GM21447 (cell line): ENCODE data around the gene IFNL3.
"Not testable (repeated sequence)": the region's sequence is repeated elsewhere in the genome, so short reads cannot be mapped to it uniquely, and the experiment has no call there.

Source experiments
- ATAC-seq: cut with Tn5 transposase; IDR thresholded peaks from one replicate; pipeline ENCODE4 v1.9.1; 2021; ENCODE audit not compliant: unreplicated experiment

IFNL3 gene

DNA sequence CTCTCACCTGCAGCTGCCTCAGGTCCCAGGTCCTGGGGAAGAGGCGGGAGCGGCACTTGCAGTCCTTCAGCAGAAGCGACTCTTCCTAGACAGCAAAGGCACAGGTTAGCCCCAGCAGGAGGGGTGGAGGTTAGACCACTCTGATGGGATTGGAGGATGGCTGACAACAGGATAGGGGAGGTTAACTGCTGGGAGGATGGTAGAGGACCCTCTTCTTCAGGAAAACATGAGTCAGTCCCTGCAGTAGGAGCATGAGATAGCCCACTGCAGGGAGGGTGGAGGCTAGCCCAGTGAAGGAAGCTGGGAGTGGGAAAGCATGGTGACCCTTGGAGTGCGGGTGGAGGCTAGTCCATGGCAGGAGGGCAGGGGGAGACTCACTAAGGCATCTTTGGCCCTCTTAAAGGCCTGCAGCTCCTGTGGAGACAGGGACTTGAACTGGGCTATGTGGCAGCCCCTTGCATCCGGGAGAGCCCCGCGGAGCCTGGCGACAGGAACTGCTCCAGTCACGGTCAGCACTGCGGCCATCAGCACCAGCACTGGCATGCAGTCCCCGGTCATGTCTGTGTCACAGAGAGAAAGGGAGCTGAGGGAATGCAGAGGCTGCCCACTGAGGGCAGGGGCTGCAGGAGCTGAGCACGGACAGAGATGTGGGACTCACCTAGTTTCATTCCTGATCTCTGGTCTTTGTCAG, at the start of gene IFNL3:
IFNL3 (minus strand) TSS at position 597 of the 691 bp plus-strand sequence; CDS start at position 558, 39 bp downstream.
- not testable (repeated sequence) for ATAC-seq

DNA sequence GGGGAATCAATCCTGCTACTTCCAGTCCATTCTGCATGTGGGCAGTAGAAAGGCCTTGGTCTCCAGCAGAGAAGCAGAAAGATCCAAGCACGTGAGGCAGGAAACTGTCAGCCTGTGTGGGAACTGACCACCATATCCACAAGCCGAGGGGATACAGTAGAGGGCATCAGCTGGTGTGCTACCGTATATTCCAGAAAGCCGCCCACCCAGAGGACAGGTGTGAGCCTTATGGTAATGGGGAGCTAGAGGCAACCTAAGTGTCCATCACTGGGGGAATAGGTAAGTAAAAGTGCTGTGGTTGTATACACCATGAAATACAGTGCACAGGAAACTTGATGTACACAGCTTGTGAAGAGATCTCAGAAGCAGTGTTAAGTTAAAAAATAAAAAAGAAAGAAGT, 48.6 kb upstream of the IFNL3 start:
- no peak for ATAC-seq

DNA sequence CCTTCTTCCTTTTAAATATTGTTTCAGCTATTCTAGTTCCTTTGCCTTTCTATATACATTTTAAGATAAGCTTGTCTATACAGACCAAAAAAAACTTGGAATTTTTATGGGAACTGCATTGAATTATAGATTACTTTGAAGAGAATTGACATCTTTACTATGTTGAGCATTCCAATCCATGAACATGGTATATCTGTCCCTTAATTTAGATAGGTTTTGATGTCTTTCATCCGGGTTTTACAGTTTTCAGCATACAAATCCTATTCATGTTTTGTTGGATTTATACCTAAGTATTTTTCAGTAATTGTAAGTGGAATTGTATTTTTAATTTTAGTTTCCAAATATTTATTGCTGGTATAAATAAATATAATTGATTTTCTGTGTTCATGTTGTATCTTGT, 39.2 kb upstream of the IFNL3 start:
- no peak for ATAC-seq

DNA sequence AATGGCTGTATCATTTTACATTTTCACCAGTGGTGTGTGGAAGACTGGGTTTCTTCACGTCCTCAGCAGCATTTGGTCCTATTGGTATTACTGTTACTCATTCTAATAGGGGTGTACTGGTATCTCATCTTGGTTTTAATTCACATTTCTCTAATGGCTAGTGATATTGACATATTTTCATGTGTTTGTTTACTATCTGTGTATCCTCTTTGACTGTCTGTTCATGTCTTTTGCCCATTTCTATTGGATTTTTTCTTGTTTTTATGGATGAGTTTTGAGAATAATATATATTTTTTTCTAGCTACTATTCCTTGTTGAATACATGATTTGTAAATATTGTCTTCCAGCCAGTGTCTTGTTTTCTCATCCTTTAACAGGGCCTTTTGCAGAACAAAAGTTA, 37.2 kb upstream of the IFNL3 start:
- no peak for ATAC-seq

DNA sequence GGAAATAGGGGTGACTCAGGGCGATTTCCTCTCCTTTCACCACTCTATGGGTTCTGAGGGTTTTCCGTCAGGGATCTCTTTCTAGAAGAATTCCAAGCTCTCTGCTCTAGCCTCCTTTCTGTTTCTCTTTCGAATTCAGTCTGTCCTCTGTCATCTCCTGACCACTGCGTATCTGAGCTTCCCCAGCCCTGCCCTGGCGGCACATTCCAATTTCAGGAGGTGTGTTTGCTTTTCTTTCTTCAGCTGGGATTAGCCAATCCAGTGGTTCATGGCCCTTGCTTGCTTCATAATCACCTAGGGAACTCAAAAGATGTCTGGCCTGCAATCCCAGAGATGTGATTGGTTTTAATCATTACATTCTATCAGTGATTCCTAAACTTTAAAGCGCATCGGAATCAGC, 32.8 kb upstream of the IFNL3 start:
- ATAC-seq: no peak

DNA sequence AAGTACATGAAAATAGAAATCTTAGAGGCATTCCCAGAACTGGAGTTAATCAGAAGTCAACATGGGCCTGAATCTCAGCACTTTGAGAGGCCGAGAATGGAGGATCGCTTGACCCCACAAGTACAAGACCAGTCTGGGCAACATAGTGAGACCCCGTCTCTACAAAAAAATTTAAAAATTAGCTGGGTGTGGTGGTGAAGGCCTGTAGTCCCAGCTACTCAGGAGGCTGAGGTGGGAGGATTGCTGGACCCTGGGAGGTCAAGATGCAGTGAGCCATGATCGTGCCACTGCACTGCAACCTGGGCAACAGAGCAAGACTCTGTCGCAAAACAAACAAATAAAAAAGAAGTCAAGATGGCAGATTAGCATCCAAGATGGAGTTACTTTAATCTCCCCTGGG, 31.9 kb upstream of the IFNL3 start:
- no peak for ATAC-seq

DNA sequence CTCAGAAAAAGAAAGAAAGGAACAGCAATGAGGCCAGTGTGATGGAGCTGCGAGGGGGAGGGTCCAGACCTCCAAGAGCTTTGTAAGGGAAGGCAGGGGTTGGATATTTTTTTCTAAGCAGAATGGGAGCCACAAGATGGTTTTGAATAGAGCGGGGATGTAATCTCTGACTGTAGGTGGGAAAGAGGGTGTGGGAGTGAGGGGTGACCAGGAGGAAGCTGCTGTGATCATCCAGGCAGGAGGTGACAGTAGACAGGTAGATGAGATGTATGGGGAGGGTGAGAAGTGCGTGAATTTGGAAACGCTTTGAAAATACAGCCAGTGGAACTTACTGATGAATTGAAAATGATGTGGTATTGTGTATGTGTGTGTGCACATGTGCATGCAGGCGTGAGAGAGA, 30.8 kb upstream of the IFNL3 start:
- ATAC-seq: no peak

DNA sequence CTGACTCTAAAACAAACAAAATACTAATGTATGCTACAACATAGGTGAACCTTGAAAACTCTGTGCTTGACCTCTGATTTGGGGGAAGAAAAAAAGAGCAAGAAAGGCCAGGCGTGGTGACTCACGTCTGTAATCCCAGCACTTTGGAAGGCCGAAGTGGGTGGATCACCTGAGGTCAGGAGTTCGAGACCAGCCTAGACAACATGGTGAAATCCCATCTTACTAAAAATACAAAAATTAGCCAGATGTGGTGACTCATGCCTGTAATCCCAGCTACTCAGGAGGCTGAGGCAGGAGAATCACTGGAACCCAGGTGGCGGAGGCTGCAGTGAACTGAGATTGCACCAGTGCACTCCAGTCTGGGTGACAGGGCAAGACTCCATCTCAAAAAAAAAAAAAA, 29.1 kb upstream of the IFNL3 start:
- ATAC-seq: not testable (repeated sequence)

DNA sequence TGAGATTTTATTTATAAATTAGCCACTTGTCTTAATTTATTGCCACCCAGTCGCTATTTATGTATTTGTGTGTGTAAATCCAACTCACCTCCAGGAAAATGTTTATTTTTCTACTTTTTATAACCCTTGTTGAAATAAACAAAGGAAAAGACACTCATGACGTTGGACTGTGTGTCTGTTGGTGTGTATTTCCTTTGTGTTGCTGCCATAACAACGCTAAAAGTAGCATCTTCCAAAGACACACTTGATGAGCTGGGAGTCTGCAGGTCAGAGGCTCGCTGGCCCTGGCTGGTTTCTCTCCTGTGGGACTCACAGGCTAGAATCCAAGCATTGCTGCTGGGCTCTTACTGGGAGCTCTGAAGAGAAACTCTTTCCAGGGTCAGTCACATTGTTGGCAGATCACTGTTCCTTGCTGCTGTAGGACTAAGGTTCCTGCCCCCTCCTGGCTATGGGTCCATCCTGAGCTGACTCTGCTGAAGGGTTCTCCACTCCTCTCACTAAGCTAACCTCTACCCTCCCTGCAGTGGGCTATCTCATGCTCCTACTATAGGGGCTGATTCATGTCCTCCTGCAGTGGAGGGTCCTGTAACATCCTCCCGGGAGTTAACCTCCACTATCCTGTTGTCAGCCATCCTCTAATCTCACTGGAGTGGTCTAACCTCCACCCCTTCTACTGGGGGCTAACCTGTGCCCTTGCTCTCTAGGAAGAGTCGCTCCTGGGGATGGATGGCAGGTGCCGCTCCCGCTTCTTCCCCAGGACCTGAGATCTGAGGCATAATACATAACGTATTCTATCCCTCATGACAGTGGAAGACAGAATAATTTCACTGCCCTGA, 25.4 kb upstream of the IFNL3 start:
- ATAC-seq: no peak

DNA sequence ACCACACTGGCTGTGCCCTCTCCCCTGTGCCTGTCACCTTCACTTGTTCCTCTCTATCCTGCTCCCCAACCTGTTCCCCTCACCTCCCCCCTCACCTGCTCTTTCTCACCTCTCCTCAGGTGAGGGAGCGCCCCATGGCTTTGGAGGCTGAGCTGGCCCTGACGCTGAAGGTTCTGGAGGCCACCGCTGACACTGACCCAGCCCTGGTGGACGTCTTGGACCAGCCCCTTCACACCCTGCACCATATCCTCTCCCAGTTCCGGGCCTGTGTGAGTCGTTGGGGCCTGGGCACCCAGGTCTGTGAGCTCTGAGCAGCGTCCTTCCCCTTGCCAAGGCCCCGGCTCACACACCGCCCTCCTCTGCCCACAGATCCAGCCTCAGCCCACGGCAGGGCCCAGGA, 24.6 kb upstream of the IFNL3 start:
- not testable (repeated sequence) for ATAC-seq

DNA sequence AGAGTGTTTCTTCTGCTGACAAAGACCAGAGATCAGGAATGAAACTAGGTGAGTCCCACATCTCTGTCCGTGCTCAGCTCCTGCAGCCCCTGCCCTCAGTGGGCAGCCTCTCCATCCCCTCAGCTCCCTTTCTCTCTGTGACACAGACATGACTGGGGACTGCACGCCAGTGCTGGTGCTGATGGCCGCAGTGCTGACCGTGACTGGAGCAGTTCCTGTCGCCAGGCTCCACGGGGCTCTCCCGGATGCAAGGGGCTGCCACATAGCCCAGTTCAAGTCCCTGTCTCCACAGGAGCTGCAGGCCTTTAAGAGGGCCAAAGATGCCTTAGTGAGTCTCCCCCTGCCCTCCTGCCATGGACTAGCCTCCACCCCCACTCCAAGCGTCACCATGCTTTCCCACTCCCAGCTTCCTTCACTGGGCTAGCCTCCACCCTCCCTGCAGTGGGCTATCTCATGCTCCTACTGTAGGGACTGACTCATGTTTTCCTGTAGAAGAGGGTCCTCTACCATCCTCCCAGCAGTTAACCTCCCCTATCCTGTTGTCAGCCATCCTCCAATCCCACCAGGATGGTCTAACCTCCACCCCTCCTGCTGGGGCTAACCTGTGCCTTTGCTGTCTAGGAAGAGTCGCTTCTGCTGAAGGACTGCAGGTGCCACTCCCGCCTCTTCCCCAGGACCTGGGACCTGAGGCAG, 23.9 kb upstream of the IFNL3 start:
- ATAC-seq: not testable (repeated sequence)

DNA sequence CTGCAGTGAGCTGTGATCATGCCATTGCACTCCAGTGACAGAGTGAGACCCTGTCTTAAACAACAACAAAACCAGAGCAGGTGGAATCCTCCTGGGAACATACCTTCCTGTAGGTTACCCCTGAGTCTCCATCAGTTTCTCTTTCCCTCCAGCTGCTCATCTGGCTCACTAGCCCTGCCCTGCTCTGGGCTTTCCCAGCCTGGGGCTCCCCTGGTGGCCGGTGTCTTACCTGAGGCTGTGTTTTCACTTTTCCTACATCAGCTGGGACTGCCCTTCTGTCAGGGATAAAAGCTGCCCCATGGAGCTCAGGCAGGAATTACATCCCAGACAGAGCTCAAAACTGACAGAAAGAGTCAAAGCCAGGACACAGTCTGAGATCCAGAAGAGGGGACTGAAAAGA, 23.3 kb upstream of the IFNL3 start, which contains the start of gene IFNL2:
IFNL2 (plus strand) TSS at position 312 of the 400 bp plus-strand sequence. CDS start 173 bp downstream, outside the sequence.
- ATAC-seq: not testable (repeated sequence)

DNA sequence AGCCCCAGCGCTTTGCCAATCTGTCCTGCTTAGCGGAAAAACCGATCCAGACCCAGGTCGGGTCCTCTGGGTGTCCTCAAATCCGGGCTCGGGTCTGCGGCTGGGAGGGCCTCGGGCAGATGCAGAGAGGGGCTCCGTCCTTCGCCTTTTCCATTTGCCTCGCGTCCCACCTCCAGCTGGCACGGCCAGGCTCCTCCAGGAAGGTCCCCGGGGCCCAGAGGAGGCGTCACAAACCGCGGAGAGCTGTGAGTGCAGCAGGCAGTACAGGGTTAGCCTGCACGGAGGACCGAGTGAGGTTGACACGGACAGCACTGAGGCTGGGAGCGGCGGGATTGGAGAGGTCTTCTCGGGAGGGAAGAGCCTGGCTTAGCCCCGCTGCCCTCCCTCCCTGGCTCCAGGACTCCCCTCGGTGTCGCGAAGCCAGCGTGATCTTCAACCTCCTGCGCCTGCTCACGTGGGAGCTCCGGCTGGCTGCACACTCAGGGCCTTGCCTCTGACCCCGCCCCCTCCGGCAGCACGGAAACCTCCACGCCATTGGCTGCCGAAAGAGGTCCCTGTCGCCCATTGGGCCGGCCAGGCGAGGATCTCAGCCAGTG, 20.6 kb upstream of the IFNL3 start:
- no peak for ATAC-seq

DNA sequence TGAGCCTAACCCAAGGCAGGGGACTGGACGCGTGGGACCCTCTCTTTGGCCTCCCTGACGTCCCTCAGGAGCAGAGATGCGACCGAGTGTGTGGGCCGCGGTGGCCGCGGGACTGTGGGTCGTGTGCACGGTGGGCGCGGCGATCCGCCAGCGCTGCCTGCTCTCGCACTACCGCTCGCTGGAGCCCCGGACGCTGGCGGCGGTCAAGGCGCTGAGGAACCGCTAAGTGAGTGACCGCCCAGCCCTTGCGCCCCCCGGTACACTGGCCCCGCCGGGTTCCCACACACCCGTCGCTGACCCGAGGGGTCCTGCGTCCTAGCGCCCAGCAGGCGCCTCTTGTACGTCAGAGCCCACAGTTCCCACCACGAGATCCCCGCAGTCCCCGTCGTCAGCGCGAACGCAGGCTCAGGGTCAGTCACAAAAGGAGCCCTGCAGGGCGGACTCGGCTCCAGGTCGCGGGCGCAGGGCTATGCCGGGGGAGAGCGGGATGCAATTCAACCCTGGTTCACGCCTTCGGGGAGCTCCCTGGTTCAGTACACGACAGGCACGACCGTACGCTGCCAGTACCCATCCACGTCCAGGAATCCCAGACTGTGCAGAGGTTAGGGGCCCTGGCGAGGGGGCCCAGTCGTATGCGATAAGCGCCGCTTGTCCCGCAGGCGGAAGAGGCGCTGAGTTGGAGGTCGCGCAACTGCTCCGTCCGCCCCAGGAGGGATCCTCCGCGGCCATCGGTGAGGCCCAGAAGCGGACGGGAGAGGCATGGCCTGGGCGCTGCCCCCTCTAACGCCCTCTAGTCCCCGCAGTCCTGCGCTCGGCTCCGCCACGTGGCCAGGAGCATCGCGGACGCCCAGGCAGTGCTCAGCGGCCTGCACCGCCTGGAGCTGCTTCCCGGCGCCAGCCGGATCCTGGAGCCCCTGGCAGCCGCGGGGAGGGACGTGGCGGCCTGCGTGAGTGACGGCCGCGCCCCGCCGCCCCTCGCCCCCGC, 19.8 kb upstream of the IFNL3 start:
- ATAC-seq: no peak

DNA sequence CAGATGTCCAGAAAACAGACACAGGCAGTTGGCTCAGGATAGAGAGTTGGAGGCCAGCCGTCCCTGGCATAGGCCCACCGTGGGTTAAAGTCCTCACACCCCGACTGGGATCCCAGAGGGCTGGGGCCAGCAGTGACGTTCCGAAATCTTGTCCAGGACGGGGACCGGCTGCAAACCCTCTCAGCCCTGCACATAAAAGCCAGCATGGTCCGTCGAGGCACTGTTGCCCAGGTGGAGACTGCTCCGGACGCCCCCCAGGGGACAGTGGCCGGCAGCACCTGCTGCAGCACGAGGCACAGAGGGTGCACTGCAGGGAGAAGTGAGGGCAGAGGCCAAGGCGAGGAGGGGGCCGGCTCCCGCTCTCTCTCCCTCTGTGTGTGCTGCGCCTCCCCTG, 19.1 kb upstream of the IFNL3 start:
- no peak for ATAC-seq

DNA sequence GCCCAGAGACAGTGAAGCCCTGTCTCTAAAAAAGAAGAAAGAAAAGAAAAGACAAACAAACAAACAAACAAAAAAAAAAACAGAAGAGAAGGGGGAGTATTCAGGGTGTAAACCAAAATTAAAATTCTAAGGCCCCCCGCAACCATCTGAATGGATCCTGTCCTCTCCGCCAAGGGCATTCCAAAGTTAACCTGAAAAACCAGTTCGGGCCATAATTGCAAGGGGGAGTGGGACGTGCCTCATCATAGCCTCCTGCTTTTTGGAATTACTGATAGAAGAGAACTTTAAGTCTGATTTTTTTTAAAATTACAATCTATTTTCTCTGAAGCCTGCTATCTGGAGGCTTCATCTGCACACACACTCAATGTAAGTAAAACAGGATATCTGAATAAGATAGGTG, 17.7 kb upstream of the IFNL3 start:
- ATAC-seq: no peak

DNA sequence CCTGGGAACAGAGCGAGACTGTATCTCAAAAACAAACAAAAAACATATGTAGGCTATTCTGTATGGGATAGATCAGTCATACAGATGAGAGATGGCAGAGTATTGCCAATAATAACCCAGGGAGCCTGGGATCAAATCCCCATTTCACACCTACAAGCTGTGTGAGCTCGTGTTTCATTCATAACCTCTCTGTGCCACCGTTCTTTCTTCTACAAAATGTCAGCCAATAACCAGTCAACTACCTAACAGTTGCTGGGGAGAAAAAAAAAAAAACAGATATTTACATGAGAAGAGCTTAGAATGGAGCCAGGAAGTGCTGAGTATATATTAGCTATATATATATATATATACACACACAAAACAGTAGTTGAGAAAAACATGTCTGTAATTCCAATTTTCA, 16.9 kb upstream of the IFNL3 start:
- no peak for ATAC-seq

DNA sequence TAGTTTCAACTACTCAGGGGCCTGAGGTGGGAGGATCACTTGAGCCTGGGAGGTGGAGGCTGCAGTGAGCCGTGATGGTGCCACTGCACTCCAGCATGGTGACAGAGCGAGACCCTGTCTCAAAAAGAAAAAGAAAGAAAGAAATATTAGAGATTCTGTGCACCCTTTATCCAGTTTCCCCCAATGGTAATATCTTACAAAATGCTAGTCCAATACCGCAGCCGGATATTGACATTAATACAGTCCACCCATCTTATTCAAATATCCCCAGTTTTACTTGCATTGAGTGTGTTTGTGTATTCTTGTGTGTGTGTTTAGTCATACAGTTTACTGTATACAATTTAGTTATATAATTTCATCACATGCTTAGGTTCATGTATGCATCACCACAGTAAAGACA, 12.4 kb upstream of the IFNL3 start:
- ATAC-seq: no peak

DNA sequence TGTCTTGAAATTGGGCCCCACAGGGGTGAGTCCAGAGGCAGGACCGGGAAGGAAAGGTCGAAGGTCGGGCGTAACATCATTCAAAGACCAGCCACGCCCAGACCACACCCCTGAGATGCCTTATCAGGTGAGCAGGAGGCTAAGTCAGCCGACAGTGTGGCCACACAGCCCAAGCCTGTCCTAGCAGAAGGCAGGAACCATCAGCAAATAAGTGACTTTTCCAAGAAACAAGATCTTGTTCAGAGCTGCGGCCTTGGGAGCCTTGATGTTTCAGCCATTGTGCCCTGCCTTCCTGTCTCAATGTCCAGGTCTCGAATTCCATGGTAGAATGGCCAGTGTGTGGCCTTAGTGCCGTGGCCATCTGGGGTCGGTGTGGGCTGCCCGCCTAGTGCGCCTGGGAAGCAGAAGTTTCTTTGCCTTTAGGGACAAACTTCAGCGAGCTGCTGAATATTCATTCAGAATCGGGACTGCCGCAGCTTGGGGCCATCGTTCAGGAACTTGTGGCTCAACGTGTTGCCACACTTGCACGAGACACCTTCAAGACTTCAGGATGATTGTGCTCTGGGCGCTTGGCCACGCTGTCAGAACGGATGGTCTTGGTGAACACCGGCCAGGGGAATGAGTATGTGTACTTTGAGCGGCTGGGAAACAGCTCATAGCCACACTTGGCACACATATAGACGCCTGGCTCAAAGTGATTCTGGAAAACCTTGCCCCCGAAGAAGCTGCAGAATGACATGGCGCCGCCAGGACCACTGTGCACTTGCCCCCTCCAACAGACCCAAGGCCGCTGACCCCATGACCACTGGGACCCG, 9.9 kb upstream of the IFNL3 start:
- no peak for ATAC-seq
